IPS-NIHi7 (cell line): ENCODE measurements around the gene SNIP1.
"Not testable (repeated sequence)": the region's sequence is repeated elsewhere in the genome, so short reads cannot be mapped to it uniquely, and the experiment has no call there.

Experiments
- DNase-seq: peaks from one replicate; pipeline ENCODE4 v3.0.0; 2012; ENCODE audit warnings: mixed read lengths; ENCODE audit errors: extremely low spot score

Gene SNIP1

DNA sequence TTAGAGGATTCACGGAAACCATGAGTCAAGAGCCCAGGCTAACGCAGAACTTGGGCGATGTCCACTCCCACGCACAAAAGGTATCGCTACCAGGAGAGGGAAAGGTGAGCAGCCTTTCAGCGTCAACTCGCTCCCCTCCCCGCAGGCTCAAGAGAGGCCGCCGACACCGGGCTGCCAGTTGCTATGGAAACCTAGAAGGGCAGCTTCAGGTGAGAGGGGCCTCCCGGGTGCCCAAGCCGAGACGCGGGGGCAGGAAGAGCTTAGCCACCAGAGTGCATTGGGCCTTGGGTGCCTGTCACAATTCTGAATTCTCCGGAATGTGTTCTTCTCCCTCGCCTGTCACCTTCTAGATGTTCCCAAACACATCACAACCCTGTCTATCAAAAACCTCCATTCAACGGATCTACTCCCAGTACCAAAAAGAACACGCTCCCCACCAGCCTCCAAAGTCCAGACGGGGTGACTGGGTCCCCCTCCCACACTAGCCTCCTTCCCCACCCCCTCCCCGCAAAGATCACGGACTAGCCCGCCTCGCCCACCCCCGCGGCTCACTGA lies 40.2 kb downstream of the SNIP1 start:
- peak; percentile 77 for DNase-seq

DNA sequence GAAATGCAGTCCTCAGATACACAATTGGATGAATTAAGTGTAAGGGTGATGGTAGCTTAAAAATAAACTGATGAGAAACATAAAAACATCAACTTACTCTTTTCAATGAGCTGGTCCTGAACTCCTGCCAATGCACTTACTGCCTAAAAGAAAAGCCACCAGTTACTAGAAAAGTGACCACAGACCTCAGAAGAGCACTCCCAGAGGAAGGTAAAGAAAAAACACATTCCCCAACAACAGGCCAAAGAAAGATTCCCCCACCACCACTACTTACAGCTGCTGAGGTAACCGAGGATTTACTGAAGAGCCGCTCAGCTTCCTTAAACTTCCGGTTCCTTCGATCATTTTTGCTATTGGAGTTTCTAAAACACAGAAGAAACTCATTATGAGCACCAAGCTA lies 44.9 kb downstream of the SNIP1 start:
- DNase-seq = peak; percentile 29

DNA sequence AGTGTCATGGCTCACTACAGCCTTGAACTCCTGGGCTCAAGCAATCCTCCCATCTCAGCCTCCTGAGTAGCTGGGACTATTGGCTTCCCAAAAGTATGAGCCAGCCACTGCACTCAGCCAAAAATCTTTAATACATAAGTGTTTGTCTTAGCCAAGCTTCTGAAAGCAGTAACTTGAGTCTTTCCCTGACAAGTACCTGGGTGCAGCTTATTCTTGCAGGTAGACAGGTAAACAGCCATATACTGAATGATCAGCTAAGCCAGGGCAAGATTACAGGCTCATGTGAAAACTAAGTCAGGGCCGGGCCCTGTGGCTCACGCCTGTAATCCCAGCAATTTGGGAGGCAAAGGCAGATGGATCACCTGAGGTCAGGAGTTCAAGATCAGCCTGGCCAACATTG lies 47.4 kb downstream of the SNIP1 start:
- no peak for DNase-seq

DNA sequence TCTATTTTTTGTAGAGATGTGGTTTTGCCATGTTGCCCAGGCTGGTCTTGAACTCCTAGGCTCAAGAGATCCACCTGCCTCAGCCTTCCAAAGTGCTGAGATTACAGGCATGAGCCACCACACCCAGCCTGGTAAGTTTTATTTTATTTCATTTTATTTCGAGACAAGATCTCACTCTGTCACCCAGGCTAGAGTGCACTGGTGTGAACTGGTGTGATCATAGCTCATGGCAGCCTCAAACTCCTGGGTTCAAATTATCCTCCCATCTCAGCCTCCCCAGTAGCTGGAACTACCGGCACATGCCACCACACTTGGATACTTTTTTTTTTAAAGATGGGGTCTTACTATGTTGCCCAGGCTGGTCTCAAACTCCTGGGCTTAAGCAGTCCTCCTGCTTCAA lies 51.3 kb downstream of the SNIP1 start:
- DNase-seq = not testable (repeated sequence)

DNA sequence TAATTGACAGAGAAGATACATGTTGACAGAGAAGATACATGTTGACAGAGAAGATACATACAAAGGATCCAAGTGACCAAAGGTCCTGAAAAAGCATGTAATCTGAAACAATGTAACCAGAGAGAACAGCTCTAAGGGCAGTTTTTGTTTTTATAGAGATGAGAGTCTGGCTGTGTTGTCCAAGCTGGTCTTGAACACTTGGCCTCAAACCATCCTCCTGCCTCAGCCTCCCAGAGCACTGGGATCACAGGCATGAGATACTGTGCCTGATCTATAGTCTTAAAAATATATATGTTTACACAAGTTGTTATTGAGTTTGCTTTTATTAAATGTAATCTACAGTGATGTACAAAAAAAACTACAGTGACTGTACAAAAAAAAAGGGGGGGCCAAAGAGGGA lies 52.0 kb downstream of the SNIP1 start:
- no peak for DNase-seq

DNA sequence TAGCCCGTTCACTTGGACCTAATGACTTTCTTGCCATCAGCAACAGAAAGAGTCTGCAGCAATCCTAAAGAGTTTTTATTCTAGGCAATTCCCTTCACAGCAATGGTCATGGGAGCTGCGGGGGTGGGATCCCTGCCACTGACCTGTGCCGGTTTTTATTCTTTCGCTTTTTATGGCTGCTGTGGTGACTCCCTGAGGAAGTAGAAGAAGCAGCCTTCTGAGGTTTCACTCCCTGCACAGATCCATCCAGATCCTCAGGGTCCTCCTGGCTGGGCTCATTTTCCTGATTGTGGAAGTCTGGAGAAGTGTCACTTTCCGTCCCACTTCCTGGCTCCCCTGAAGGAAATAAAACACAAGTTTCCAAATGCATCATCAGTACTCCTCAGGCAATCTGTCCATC lies 52.4 kb downstream of the SNIP1 start:
- DNase-seq = no peak

DNA sequence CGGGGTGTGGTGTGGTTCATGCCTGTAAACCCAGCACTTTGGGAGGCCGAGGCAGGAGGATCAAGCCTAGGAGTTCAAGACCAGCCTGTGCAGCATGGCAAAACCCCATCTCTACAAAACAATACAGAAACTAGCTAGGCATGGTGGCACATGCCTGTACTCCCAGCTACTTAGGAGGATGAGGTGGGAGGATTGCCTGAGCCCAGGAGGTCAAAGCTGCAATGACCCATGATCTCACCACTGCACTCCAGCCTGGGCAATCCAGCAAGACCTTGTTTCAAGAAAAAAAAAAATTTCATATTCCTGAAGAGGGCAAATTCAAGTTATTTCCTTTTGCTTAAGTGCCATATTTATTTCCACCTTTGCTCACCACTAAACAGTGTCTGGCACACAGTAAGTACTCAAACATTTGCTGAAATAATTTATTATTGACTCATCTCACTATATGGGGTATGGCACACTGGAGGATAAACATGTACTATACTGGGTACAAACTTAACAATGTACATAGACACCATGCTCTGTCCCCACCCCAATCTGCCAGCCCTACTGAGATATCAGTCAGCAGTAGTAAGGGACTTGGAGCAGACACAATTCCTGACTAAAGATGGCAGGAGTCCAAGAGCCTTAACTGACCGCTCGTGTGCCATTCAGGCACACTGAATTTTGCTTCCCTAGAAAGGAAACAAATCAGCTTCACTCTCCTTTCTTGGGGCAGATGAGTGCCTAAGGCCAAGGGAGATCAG lies 55.0 kb downstream of the SNIP1 start:
- no peak for DNase-seq

DNA sequence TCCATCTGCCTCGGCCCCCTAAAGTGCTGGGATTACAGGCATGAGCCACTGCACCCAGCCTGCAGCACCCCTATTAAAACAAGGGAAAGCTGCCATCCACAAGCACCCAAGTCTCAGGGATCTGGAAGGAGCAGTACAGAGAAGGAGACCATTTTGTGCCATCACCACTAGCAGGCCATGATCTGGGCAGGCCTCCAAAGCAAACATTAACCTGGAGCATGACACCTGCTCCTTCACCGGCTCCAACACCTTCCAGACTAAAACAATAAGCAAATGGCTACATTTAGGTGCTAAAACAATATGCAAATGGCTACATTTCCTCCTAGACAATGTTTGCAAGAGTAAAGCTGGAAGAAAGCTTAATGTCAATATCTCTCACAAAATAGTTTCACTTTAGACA lies 56.3 kb downstream of the SNIP1 start:
- no peak for DNase-seq

DNA sequence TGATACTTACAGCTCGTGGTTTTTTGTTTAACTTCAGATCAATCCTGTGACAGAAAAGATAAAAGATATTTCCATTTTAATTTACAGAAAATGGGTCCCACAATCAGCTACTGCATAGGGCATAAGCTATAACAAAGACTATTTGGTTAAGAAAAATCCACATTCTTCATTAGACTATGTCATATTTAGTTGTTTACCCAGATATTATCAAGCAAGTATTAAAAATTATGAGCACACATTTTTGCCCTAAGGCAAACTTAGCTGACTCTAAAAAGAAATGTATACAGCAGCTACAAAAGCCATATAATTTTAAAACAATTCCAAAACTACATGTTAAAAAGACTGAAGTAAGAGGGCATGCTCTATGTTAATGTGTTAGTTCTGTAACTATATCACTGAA lies 58.2 kb downstream of the SNIP1 start:
- no peak for DNase-seq

DNA sequence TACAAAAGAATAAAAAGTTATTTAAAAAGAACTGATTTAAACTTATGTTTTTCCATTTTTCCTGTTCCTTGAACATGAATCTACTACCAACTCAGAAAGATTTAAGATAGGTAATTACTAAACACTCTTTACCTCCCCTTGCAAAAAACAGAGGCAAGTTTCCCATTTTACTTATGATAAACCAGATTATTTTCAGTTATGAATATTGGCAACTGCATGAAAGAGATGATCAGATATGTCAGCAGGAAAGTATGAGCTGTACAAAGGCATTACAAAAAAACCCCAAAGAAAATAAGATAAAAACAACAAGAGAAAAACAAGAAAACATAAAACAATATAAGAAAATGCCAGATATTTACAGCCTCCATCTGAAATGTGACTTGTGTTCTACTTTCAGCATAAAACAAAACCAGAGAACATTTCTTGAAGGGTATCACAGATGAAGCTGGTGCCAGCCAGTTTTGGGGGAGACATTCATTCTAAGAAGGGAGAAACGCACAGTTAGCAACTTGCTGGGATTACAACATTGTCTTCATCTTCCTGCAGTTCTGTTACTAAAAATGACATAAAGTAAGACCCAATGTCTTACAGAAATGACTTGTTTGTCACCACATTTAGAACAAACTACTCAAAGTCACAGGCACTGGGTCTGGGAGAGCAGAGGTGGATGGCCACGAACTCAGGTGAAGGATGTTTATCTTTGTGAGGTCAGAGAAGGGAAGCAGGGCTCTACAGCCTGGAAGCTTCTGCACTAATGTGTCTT lies 60.6 kb downstream of the SNIP1 start:
- DNase-seq = no peak

DNA sequence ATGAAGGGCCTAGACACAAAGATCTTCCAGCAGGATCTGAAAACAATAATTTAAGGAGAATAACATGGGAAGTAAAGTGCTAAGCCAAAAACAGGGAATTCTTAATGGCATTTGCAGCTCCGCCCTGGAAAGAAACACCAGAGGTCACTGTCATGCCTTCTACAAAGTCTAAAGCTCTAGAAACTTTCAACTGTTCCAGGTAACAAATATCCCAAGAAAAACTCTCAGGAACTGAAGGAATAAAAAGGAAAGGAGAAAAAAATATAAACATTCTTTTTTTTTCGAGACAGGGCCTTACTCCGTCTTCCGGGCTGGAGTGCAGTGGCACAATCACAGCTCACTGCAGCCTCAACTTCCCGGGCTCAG lies 66.5 kb downstream of the SNIP1 start:
- DNase-seq = no peak

DNA sequence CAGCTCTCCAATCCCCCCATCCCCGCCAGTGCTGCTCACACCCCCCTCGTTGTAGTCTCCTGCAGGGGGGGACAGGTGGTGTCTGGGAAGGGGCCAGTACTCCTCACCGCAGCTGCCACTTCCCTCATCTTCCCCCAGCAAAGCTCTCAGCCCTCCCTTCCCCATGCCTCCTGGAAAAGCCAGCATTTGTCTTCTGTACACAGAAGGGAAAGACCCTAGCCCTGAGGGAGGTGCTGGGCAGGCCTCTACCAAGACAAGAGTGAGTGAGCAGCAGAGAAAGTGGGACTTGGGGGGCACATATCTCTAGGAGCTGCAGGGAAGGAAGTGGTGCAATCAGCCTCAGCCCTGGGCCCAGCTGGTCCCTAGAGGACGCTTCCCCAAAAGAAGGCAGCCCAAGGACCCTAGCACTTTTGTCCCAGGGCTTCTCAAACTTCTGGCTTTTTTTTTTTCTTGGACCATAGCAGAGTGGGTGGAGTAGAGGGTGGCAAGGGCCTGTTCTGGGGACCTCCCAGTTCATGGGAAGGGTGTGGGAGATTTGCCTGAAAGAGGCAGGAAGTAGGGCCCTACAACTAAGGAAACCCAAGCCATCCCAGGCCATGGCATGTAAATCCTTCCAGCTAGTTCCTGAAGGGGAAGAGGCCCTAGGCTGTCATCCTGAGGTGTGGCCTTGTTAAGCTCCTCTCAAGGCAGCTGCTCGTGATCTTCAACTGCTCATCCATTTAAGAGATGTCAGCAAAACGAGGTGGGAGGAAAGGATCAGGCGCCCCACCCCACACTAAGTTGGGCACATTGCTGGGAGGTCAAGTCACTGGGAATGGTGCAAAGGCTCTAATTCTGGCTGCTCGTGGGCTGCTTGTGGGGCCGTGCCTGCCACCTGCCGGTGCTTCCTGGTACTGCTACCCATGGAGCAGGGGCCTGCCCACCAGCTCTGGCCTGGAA lies 67.1 kb downstream of the SNIP1 start:
- DNase-seq = peak; percentile 91

DNA sequence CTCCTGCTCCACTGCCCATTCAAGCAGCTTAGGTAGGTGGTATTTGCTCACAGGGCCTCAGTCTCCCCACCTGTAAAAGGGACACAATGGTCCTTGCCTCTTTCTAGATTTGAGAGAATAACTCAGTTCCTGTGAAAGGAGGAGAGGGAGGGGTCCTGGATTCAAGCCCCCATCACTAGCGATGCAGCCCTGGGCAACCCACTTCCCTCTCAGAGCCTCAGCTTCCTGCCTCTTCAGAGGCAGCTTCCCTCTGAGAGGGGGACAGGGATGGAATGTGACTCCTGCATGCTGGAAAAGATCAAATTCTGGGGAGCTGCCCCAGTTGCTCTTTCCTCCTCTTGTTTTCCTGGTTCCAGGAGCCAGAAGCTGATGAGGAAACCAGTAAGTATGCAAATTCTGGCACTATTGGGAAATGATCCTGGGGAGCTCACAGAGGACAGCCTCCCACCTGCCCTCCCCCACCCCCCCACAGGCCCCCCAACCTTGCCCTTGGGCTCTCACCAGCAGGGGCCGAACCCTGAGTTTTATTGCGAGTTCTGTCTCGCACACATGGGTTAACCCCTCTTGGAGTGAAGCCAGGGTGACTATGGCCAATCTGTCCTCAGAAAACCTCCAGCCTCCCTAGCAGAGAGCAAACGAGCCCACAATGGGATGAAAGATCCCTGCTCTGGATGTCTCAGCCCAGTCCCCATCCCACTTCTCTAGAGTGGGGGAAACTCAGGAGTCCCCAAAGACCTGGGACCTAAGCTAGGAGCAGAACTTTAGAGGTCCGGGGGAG lies 68.0 kb downstream of the SNIP1 start:
- DNase-seq = no peak
